ENCODE measurements around the gene MAMLD1.
A peak's percentile ranks its signal among the peaks of the same experiment; 100 is the strongest.

Gene MAMLD1

DNA sequence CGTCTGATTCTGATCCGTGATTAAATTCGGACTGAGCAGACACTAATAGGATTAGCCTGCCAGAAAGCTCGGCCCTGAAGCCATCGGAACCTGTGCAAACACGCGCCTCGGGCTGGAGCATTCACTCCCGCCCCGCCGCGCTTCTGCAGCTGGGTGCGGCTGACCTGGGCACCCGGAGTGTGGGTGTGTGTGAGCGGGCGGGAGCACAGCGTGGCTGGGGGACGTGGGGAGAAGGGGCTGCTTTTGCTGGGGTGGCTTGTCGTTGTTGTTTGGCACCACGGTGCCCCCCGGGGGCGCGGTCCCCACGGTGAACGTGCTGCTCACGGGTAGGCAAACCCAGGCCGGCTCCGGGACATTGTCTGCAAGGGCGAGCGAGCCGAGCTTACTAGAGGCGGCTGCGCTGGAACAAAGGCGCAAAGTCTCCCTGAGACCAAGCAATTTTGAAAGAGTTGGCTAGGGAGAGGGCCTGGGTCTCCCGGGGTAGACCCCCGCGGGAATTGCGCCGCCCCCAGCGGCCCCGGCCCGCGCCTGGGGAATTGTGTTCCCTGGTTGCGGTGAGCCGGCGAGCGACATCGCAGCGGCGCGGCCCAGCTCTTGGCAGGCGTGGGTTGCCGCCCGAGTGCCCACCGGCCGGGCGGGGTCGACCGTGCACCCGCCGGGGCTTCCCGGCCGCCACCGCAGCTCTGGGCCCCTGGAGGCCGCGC, 1.4 kb downstream of the MAMLD1 start:
- Histone ChIP-seq H3K27me3 (ENCODE audit: insufficient read depth, insufficient read length) (peaks cover 65% of the 10 kb centered on the region), H3K9me3 (ENCODE audit: insufficient read depth, low read length) (no peaks in the 10 kb centered on the region), H3K4me1 (ENCODE audit: insufficient read depth, insufficient read length) (peaks cover 2% of the 10 kb centered on the region), H3K36me3 (ENCODE audit: insufficient read depth, insufficient read length, low read length) (no peaks in the 10 kb centered on the region), H3K9ac (ENCODE audit: insufficient read length, low read depth) (peak overlapping the region; percentile 42), H3K4me3 (ENCODE audit: insufficient read length, low read depth) (peak overlapping the region; percentile 28)
- TF ChIP-seq YY1 (IDR thresholded peaks at IDR 0.05; ENCODE audit: insufficient read depth, insufficient read length) (no peak), ZNF274 (IDR thresholded peaks at IDR 0.05; ENCODE audit: low read depth, low read length) (no peak), SUZ12 (IDR thresholded peaks at IDR 0.05; ENCODE audit: extremely low read depth, insufficient read depth, insufficient read length) (no peak)
- no peak for DNase-seq (ENCODE audit: low read depth, low spot score)

GRCh38 chrX:150365051-150365989, 2.2 kb downstream of the MAMLD1 start:
- DNase-seq (ENCODE audit: low read depth, low spot score), result no peak
- Histone ChIP-seq H3K4me3 (ENCODE audit: insufficient read length, low read depth) (peak overlapping the region; percentile 28), H3K9me3 (ENCODE audit: insufficient read depth, low read length) (no peaks in the 10 kb centered on the region), H3K36me3 (ENCODE audit: insufficient read depth, insufficient read length, low read length) (no peaks in the 10 kb centered on the region), H3K9ac (ENCODE audit: insufficient read length, low read depth) (no peak overlapping the region), H3K27me3 (ENCODE audit: insufficient read depth, insufficient read length) (peaks cover 57% of the 10 kb centered on the region), H3K4me1 (ENCODE audit: insufficient read depth, insufficient read length) (peaks cover 2% of the 10 kb centered on the region)
- no peak for TF ChIP-seq YY1 (IDR thresholded peaks at IDR 0.05; ENCODE audit: insufficient read depth, insufficient read length)
- TF ChIP-seq ZNF274 (IDR thresholded peaks at IDR 0.05; ENCODE audit: low read depth, low read length), result no peak
- no peak for TF ChIP-seq SUZ12 (IDR thresholded peaks at IDR 0.05; ENCODE audit: extremely low read depth, insufficient read depth, insufficient read length)

- Histone ChIP-seq H3K9me3 (ENCODE audit: insufficient read depth, low read length) (no peaks in the 10 kb centered on the region), H3K27me3 (ENCODE audit: insufficient read depth, insufficient read length) (peaks cover 47% of the 10 kb centered on the region), H3K4me3 (ENCODE audit: insufficient read length, low read depth) (peak overlapping the region; percentile 28), H3K9ac (ENCODE audit: insufficient read length, low read depth) (no peak overlapping the region), H3K36me3 (ENCODE audit: insufficient read depth, insufficient read length, low read length) (no peaks in the 10 kb centered on the region), H3K4me1 (ENCODE audit: insufficient read depth, insufficient read length) (peaks cover 2% of the 10 kb centered on the region)
- DNase-seq (ENCODE audit: low read depth, low spot score), result no peak
- TF ChIP-seq SUZ12 (IDR thresholded peaks at IDR 0.05; ENCODE audit: extremely low read depth, insufficient read depth, insufficient read length) (no peak), ZNF274 (IDR thresholded peaks at IDR 0.05; ENCODE audit: low read depth, low read length) (no peak), YY1 (IDR thresholded peaks at IDR 0.05; ENCODE audit: insufficient read depth, insufficient read length) (no peak)
Observed at GRCh38 chrX:150365990-150366911, 3.1 kb downstream of the MAMLD1 start.

GRCh38 chrX:150366951-150367545, 3.9 kb downstream of the MAMLD1 start:
- Histone ChIP-seq H3K9ac (ENCODE audit: insufficient read length, low read depth) (no peak overlapping the region), H3K9me3 (ENCODE audit: insufficient read depth, low read length) (no peaks in the 10 kb centered on the region), H3K36me3 (ENCODE audit: insufficient read depth, insufficient read length, low read length) (no peaks in the 10 kb centered on the region), H3K4me3 (ENCODE audit: insufficient read length, low read depth) (no peak overlapping the region), H3K4me1 (ENCODE audit: insufficient read depth, insufficient read length) (peaks cover 2% of the 10 kb centered on the region), H3K27me3 (ENCODE audit: insufficient read depth, insufficient read length) (peaks cover 39% of the 10 kb centered on the region)
- no peak for TF ChIP-seq ZNF274 (IDR thresholded peaks at IDR 0.05; ENCODE audit: low read depth, low read length)
- TF ChIP-seq SUZ12 (IDR thresholded peaks at IDR 0.05; ENCODE audit: extremely low read depth, insufficient read depth, insufficient read length), result no peak
- no peak for TF ChIP-seq YY1 (IDR thresholded peaks at IDR 0.05; ENCODE audit: insufficient read depth, insufficient read length)
- no peak for DNase-seq (ENCODE audit: low read depth, low spot score)

GRCh38 chrX:150370589-150371312, 7.6 kb downstream of the MAMLD1 start:
- Histone ChIP-seq H3K9ac (ENCODE audit: insufficient read length, low read depth) (no peak overlapping the region), H3K36me3 (ENCODE audit: insufficient read depth, insufficient read length, low read length) (no peaks in the 10 kb centered on the region), H3K27me3 (ENCODE audit: insufficient read depth, insufficient read length) (peaks cover 14% of the 10 kb centered on the region), H3K9me3 (ENCODE audit: insufficient read depth, low read length) (no peaks in the 10 kb centered on the region), H3K4me3 (ENCODE audit: insufficient read length, low read depth) (no peak overlapping the region), H3K4me1 (ENCODE audit: insufficient read depth, insufficient read length) (peaks cover 3% of the 10 kb centered on the region)
- TF ChIP-seq YY1 (IDR thresholded peaks at IDR 0.05; ENCODE audit: insufficient read depth, insufficient read length) (no peak), SUZ12 (IDR thresholded peaks at IDR 0.05; ENCODE audit: extremely low read depth, insufficient read depth, insufficient read length) (no peak), ZNF274 (IDR thresholded peaks at IDR 0.05; ENCODE audit: low read depth, low read length) (no peak)
- DNase-seq (ENCODE audit: low read depth, low spot score), result no peak

GRCh38 chrX:150371877-150372276, 8.8 kb downstream of the MAMLD1 start:
- H3K9me3 ChIP-seq (ENCODE audit: insufficient read depth, low read length), result no peaks in the 10 kb centered on the region
- peaks cover 2% of the 10 kb centered on the region for H3K4me1 ChIP-seq (ENCODE audit: insufficient read depth, insufficient read length)
- H3K4me3 ChIP-seq (ENCODE audit: insufficient read length, low read depth), result no peak overlapping the region
- no peak for TF ChIP-seq SUZ12 (IDR thresholded peaks at IDR 0.05; ENCODE audit: extremely low read depth, insufficient read depth, insufficient read length)
- TF ChIP-seq ZNF274 (IDR thresholded peaks at IDR 0.05; ENCODE audit: low read depth, low read length), result no peak
- H3K9ac ChIP-seq (ENCODE audit: insufficient read length, low read depth), result no peak overlapping the region
- H3K27me3 ChIP-seq (ENCODE audit: insufficient read depth, insufficient read length), result peaks cover 5% of the 10 kb centered on the region
- no peaks in the 10 kb centered on the region for H3K36me3 ChIP-seq (ENCODE audit: insufficient read depth, insufficient read length, low read length)
- no peak for DNase-seq (ENCODE audit: low read depth, low spot score)
